GM10847 (cell line): ENCODE measurements around the gene TNFRSF14.

Experiments used
- POLR2A ChIP-seq: IDR thresholded peaks from 2 replicates; pipeline ENCODE4 v1.6.1; 2011; ENCODE audit not compliant: insufficient read length; ENCODE audit errors: extremely low read depth

Gene TNFRSF14

DNA sequence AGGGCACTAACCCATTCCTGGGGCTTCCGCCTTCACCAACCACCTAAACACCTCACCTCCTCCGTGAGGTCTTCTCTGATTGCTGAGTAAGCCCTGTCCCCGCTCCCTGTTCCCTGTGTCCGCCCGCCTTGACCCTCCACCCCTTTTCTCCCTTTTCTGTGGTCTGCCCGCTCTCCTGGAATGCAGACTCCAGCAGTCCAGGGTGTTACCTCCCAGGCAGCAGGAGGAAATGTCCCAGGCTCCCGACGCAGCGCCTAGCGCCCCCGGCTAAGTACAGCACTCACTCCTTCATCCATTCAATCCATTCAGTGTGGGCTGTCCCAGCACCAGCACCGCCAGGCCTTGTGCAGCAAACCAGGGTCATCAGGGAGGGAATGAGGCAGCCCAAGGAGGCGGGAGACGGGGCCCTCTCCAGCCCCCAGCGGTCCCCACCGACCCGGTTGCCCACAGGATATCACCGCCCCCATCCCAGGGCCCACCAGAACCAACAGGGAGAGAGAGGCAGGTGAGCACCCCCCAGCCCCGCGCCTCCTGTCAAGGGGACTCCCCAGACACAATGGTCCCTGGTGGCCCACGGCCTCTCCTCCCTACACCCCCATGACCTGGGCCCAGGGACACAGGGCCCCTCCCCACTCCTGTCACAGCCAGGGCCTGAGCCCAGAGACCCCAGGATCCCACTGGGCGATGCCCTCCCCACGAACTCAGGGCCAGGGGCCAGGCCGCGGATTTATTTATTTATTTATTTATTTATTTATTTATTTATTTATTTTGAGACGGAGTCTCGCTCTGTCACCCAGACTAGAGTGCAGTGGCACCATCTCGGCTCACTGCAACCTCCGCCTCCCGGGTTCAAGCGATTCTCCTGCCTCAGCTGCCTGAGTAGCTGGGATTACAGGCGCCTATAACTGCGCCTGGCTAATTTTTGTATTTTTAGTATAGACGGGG lies 10.2 kb downstream of the TNFRSF14 start:
- TF ChIP-seq POLR2A: no peak

DNA sequence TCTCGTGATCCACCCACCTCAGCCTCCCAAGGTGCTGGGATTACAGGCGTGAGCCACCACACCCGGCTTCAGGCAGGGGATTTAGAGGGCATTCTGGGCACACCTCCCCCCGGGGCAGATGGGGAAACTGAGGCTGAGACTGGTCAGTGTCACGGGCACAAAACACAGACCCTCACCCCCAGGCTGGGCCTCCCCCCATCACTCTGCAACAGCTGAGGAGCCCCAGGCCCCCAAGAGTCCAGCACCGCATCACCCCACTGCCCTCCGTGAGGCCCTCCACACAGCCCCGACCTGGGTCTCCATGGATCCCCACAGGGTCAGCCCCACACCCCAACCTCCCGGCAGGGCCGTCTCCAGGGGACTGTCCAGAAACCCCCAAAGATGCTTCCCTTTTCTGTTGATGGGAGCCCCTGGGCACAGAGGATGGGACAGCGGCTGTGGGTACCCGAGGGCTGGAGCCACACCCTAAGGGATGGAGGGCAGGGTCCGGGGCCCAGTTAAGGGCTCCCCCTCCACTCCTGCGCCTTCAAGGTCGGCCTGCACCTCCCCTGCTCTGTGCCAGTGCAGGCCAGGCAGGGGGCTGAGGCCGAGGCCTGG lies 11.0 kb downstream of the TNFRSF14 start:
- TF ChIP-seq POLR2A: no peak

- no peak for TF ChIP-seq POLR2A
Measured at GRCh38 chr1:2569060-2569459, 12.9 kb downstream of the TNFRSF14 start.

DNA sequence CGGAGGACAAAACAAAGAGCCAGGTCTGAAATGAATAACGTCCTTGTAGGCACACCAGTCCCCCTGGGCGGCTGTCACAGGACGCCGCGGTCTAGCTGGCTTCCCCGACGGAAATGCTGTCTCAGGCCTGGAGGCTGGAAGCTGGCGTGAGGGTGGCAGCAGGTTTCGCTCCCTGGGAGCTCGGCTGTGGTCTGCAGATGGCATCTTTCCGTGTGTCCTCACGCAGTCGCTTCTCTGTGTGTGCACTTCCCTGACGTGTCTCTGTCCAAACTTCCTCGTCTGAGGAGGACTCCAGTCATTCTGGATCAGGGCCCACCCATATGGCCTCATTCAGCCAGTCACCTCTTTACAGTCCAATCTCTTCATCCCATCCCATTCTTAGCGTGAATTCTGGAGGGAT lies 14.2 kb downstream of the TNFRSF14 start:
- TF ChIP-seq POLR2A: no peak

GRCh38 chr1:2571348-2571747 lies 15.2 kb downstream of the TNFRSF14 start:
- TF ChIP-seq POLR2A: no peak

DNA sequence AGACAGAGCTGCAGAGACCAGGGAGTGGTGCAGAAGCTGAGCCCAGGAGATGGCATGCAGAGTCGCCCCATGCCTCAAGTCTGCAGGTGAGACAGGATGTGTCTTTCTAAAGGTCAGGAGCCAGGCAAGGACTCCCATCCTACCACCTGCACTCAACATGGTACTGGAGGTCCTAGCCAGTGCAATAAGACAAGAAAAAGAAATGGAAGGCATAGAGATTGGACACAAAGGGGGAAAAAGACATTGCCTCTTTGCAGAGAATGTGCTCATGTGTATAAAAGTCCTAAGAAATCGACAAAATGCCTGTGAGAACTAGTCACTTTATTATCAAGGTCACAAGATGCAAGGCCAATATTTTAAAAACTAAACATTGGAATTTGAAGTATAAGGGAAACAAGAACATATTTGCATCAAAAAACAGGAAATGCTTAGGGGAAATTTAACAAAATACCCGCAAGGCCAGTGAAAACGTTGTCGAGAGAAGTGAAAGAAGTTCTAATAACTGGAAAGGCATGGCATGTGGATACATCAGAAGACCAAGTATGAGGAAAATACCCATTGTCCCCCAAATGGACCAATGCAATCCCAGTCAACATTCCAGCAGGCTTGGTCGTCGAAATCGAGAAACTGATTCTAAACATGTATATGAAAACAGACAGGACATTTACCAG lies 17.2 kb downstream of the TNFRSF14 start:
- TF ChIP-seq POLR2A: no peak

GRCh38 chr1:2574350-2574749 lies 18.2 kb downstream of the TNFRSF14 start:
- no peak for TF ChIP-seq POLR2A

DNA sequence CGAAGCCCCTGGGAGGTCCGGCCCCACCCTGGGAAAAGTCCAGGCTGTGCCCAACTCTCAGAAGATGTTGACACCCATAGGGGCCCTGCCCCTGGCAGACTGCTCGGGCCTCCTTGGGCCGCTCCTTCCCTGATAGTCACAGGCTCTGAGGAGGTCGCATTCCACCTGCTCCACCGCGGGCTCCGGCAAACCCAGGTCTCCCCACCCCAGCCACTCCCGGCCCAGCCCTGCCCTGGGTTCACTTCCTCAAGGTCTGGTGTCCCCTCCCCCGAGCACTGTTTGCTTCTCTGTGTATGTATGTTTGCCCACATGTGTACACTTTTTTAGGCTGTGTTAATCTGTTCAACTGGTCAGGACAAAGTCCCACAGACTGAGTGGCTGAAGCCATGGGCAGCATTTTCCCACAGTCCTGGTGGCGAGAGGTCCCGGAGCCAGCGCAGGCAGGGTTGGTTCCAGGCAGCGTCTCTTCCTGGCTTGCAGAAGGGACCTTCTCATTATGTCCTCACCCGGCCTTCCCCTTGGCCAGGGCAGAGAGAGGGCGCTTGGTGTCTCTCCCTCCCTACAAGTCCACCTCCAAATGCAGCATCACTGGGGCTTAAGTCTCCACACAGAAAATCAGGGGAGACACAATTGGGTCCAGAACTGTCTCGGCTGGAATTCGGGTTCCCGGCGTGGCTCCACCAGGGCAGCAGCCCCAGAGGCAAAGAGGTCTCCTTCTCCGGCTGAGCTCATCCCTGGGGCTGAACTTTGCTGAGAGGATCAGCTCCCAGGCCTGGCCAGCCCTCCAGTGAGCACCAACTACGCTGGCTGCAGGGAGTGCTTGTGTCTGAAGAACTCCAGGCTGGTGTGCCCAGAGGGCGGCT lies 19.9 kb downstream of the TNFRSF14 start:
- no peak for TF ChIP-seq POLR2A

DNA sequence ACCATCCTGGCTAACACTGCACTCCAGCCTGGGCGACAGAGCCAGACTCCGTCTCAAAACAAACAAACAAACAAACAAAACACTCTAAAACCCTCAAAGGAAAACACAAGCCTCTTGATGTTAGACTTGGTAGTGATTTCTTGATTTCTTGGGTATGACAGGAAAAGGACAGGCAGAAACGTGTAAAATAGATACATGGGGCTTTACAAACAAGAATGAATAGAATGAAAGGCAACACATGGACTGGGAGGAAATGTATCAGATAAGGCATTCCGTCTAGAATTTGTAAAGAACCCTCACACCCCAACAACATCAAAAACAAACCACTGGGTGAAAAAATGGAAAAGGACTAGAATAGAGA lies 22.6 kb downstream of the TNFRSF14 start:
- TF ChIP-seq POLR2A: no peak

GRCh38 chr1:2580691-2581090 lies 24.5 kb downstream of the TNFRSF14 start:
- TF ChIP-seq POLR2A: no peak

- TF ChIP-seq POLR2A: no peak
Measured at GRCh38 chr1:2582391-2582790, 26.2 kb downstream of the TNFRSF14 start.

DNA sequence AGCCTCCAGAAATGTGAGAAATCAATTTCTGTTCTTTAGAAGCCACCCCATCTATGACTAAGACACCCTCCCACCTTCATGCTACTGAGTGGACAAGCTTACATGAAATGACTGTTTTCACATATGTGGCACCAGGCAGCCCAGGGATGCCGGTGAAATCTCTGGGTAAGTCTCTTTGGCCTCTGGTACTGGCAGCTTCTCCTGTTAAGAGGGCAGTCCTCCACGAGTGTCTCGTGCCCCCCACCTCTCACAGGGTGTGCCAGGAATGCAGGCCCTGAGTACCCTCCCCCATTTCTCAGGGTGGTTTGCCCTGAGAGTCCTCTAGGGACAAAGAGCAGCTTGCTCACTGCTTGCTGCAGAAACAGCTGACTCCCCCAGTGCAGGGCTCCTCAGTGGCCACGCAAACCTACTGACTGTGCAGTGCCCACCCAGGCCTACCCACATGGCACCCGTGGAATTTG lies 27.2 kb downstream of the TNFRSF14 start:
- TF ChIP-seq POLR2A: no peak

DNA sequence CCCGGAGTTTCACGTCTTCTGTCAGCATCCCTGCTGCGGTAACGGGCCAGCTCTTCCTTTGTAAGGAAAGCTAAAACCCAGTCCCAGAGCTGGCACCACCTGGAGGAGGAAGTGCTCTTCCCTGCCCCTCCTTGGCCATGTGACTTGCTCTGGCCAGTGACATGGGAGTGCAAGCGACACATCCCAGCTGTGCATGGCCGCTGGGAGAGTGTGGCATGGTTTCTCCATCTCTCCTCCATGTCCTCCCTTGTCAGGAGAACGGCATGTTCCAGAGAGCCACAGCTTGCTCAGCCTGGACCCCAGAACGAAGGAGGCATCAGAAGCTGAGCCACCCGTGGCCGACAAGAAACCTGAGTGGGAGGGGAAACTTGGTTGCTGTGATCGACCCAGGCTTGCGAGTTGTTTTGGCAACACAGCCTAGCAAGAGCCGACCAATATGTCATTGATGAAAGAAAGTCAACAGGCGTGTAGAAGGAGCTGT lies 27.7 kb downstream of the TNFRSF14 start:
- no peak for TF ChIP-seq POLR2A

GRCh38 chr1:2584686-2585317 lies 28.6 kb downstream of the TNFRSF14 start:
- TF ChIP-seq POLR2A: no peak

DNA sequence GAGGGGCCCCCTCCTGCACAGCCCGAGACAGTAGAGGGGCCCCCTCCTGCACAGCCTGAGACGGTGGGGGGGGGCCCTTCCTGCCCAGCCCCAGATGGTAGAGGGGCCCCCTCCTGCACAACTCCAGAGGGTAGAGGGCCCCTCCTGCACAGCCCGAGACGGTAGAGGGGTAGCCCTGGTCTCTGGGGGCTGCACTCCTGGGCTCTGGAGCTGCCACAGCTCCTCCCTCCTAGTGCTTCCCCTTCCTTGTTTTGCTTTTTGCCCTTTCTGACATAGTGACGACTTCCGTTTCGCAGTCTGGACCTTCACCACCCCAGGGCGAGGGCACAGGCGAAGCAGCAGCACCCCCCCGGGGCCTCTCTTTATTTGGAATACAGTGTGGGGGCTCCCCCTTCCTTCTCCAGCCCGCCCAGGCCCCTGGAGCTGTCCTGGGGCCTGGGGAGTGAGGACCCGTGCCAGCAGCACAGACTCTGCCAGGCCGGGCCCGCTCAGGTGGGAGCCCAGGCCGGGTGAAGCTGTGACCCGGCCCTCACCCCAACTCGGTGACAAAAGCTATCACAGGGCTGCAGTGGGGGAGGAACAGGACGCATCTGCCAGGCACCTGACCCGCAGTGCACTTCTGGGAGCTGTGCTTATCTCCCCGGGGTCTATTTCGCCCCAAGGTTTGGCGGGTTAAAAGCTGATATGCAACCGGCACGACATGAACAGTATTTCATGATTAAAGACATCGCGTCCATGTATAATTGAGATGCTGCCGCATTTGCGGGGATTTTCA lies 29.3 kb downstream of the TNFRSF14 start:
- peak; percentile 46 for TF ChIP-seq POLR2A
